NCI-H1417 treated with DMSO at 0.1 percent for 48 hours (cell line): Measurements from ENCODE around the gene ATP5ME.
"Not testable (repeated sequence)": the region's sequence is repeated elsewhere in the genome, so short reads cannot be mapped to it uniquely, and the experiment has no call there.

Experiments used
- DNase-seq: peaks from one replicate; lab custom pipeline; 2025; lab: John Stamatoyannopoulos, UW

Gene ATP5ME, protein sequence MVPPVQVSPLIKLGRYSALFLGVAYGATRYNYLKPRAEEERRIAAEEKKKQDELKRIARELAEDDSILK

DNA sequence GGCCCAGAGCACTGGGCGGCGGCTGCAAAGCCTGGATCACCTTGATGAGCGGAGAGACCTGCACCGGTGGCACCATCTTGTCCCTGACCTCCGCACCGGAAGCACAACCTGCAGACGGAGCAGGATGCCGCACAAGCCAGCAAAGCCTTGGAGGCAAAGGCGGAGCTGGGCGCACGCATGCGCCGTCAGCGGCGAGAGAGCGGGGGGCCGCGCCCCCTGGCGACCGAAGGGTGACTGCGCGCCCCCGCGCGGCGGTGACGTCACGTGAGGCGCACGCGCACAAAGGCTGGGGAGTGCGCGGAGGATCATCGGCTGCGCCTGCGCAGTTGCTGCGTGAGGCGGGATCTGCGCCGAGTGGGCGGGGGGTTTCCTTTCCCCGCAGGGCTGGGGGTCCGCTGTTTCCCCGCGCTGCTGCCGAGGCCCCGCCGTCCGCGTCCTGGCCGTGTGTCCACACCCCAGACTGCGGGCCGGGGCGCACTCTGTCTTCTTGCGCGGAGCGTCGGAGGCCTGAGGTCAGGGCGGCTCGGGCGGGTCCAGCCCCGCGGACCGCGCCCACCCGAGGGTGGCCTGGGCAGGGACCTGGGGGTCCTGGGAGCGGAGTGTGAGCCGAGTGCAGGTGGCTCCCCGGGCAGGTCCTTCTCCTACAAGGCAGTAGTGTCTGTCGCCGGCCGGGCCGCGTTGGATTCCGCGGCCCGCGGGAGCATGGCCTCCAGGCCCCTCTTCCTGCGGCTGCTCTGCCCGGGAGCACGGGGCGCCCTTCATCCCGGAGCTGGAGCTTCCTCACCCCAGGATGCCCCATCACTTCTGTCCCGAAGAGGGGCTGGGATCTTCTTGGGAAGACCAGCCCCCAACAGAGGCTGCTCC is at the start of gene ATP5ME, which contains the start of gene MYL5:
ATP5ME (minus strand) TSS at position 105 of the 864 bp plus-strand sequence; CDS start at position 76, 29 bp downstream.
MYL5 (plus strand) TSS at position 371 of the 864 bp plus-strand sequence. CDS start 3,485 bp downstream, outside the sequence.
- DNase-seq = peak; percentile 59

GRCh38 chr4:722851-723360 is 48.8 kb upstream of the ATP5ME start:
- no peak for DNase-seq

- DNase-seq = no peak
These were observed 48.2 kb upstream of the ATP5ME start for GRCh38 chr4:722169-722725.

- no peak for DNase-seq
These were observed 47.4 kb upstream of the ATP5ME start for GRCh38 chr4:721261-722168.

DNA sequence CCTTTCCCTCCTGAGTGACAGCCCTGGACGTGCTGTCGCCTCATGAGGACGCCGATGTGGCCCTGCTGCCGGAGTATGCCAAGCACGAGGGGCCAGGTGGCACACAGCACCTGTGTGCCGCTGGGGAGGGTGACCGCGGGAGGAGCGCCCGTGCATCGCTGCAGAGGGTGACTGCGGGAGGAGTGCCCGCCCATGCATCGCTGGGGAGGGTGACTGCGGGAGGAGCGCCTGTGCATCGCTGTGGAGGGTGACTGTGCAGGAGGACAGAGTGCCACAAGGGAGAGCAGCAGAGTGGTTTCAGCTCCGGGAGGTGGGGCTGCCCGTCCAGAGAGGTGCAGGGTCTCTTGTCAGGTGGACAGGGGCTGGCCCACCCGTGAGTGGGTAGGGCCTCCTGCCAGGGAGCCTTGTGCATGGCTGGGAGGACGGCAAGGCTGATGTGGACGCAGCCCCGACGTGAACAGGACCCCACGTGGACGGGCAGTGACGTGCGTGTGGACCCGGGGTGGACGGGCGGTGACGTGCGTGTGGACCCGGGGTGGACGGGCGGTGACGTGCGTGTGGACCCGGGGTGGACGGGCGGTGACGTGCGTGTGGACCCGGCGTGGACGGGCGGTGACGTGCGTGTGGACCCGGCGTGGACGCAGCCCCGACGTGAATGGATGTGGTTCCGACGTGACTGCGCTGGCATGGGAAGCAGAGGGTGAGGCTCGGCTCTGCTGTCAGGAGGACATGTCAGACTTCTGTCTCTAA is 46.2 kb upstream of the ATP5ME start:
- DNase-seq = no peak

DNA sequence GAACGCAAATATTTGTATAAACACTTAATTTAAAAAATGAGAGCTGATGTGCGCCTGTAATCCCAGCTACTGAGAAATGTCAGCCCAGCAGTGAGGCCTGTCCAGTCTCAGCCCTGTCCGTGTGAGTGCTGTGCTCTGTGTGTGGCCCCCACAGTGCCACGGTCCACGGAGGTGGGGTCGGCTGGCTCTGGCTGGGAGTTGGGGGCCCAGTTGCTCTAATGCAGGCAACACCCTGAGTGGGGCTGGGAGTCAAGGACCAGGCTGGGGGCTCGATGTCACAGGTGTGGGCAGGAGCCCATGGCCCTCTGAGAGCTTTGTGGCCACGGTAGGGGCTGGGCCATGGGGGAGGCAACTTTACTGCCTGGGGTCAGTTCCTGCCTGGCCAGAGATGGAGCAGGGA is 44.4 kb upstream of the ATP5ME start:
- DNase-seq = no peak

DNA sequence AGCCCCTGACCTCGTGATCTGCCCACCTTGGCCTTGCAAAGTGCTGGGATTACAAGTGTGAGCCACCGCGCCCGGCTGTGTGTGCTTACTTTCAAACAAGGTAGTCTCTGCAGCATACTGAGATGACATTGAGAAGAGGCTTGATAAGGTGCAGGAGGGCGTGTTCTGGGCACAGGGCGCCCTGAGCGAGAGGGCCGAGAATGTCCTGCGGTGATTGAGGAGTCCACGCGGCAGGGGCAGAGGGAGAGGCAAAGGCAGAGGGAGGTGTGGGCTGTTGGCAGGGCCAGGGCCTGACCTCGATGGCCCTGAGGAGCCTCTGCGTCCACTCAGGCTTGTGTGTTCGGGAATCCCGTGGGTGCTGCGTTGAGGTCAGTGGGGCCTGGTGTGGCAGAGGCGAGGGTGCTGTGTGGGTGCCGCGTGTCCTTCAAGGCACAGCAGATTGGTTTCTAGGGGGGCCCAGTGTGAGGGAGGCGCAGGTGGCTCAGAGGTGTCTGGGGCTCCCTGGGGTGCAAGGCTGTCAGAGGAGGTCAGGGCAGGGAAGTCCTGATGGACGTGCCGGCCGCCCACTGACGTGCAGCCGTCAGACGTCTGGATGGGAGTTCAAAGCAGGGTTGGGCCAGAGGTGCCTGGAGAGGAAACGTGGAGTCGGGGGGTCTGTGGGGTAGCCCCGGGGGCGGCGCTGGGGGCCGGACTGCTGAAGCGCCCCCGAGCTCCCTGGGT is 43.7 kb upstream of the ATP5ME start:
- no peak for DNase-seq

- DNase-seq = no peak
These were observed 40.0 kb upstream of the ATP5ME start for GRCh38 chr4:714087-714486.

- no peak for DNase-seq
These were observed 39.0 kb upstream of the ATP5ME start for GRCh38 chr4:712916-713632.

- DNase-seq = no peak
These were observed 38.0 kb upstream of the ATP5ME start for GRCh38 chr4:712093-712492.

- DNase-seq = no peak
These were observed 36.8 kb upstream of the ATP5ME start for GRCh38 chr4:710916-711315.

DNA sequence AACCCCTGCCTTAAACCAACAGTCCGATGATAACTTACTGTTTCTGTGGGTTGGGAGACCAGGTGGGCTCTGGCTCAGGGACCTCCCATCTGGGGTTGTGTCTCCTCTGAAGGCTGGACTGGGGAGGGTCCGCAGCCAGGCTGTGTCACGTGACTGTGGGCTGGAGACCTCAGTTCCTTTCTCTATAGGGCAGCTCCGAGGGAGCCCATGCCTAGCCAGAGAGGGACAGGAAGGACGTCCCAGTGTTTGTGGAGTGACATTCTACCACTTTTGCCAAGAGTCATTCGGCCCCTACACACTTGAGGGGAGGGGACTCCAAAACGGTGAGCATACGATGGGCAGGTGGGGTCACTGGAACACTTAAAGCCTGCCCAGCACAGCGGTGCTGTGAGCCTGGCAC is 36.0 kb upstream of the ATP5ME start:
- no peak for DNase-seq

- DNase-seq = no peak
These were observed 35.3 kb upstream of the ATP5ME start for GRCh38 chr4:709348-709747.

- DNase-seq = no peak
These were observed 34.5 kb upstream of the ATP5ME start for GRCh38 chr4:708631-708933.

- DNase-seq = no peak
These were observed 34.0 kb upstream of the ATP5ME start for GRCh38 chr4:707929-708630.

- no peak for DNase-seq
These were observed 32.9 kb upstream of the ATP5ME start for GRCh38 chr4:706834-707598.

DNA sequence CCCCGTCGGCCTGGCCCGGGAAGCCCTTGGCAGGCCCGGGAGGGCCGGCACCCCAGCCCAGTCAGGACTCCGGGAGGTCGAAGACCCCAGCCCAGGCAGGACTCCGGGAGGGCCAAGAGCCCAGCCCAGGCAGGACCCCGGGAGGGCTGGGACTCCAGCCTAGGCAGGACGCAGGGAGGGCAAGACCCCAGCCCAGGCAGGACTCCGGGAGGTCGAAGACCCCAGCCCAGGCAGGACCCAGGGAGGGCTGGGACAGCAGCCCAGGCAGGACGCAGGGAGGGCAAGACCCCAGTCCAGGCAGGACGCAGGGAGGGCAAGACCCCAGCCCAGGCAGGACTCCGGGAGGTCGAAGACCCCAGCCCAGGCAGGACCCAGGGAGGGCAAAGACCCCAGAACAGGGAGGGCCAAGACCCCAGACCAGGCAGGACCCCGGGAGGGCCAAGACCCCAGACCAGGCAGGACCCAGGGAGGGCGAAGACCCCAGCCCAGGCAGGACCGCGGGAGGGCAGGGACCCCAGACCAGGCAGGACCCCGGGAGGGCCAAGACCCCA is 32.1 kb upstream of the ATP5ME start:
- not testable (repeated sequence) for DNase-seq
